Measurements from ENCODE around the gene CIB4. TPM values are rescaled to one million over a fixed set of nuclear protein-coding genes. Genes with fewer than 3 reads are reported as not detected.

Gene CIB4
- polyA plus RNA-seq, 3 donors from 2014 or later: not detected

DNA sequence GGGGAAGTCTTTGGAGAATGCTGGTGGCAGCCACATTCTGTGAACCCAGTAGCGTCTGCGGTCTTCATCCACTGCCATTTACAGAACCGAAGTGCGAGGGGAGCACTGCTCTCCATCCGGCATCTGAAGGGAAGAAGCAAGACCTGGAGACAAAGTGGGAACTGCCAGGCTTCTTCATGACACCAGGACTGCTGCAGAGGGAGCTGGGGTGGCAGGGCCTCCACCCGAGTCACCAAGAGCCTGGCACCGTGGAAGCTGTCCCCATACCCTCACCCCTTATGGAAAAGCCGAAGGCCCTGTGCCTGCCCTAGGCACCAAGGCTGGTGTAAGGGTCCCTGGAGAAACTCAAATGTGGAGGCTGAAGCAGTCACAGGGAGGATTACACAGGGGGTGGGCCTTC lies 79.8 kb downstream of the CIB4 start:
- Mint-ChIP-seq H3K27me3 (ENCODE audit: low read depth in 3 of 3) (peaks cover 13 to 22% (median 19%) of the 10 kb centered on the region in 3 donors), H3K9me3 (no peaks in the 10 kb centered on the region), H3K4me1 (peaks cover 1 to 6% of the 10 kb centered on the region in 2 donors), H3K4me3 (no peak overlapping the region), H3K36me3 (no peaks in the 10 kb centered on the region), H3K27ac (no peak overlapping the region)
- DNase-seq: no peak

DNA sequence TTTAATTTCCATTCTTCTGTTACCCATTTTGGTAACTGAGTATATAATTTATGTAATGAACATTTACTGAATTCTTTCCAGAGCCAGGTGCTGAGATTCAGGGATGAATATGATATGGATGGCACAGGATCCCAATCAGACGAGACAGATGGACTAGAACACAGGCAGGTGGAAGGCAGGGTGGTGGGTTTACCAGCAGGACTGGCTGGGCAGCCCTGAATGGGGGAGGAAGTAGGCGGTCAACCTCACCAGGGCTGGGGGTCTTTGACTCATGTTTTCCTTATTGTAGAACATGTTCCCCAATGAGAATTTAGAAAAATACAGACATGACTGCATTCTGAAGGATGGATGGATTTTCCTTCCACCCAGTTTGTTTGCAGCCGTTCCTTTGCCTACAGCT lies 80.3 kb downstream of the CIB4 start:
- Mint-ChIP-seq H3K27me3 (ENCODE audit: low read depth in 3 of 3) (peaks cover 13 to 22% (median 19%) of the 10 kb centered on the region in 3 donors), H3K36me3 (no peaks in the 10 kb centered on the region), H3K9me3 (no peaks in the 10 kb centered on the region), H3K27ac (no peak overlapping the region), H3K4me1 (peaks cover 1 to 6% of the 10 kb centered on the region in 2 donors), H3K4me3 (no peak overlapping the region)
- DNase-seq: no peak

DNA sequence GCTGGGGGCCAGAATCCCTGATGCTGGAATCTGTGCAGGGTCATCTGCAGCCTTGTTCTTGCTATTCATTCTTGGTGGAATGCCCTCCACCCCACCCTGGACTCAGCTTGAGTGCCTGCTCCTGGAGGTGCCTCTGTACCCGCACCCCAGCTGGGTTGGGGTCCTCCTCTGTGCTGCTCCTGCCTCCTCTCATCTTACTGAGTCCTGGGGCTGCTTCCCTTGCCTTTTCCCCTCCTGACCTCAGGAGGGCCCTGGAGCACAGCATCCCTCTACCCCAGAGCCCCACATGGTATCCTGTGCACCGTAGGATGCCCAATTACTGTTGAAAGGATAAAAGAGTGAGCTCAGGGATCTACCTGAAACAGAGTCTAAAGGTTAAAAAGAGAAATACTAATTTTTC lies 81.6 kb downstream of the CIB4 start:
- Mint-ChIP-seq H3K4me1 (peaks cover 1 to 6% of the 10 kb centered on the region in 2 donors), H3K36me3 (no peaks in the 10 kb centered on the region), H3K27ac (no peak overlapping the region), H3K27me3 (ENCODE audit: low read depth in 3 of 3) (peaks cover 13 to 20% (median 17%) of the 10 kb centered on the region in 3 donors), H3K9me3 (no peaks in the 10 kb centered on the region), H3K4me3 (no peak overlapping the region)
- DNase-seq: no peak

DNA sequence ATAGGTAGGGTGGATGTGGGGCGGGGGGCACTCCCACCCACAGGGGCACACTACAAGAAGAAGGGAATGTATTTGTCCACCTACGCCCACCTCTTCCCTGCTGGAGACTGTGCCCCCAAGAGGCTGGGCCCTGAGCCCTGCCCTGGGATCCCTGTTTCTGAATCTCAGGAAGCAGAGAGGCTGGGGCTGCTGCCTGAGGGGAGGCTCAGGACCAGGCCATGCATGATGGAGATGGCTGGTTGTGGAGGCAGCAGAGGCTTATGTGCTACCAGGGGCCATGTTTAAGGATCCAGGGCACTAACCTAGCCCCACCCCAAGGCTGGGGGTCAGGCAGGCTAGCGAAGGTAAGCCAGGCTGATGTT lies 82.1 kb downstream of the CIB4 start:
- no peak for DNase-seq
- H3K9me3 Mint-ChIP-seq: no peaks in the 10 kb centered on the region
- peaks cover 13 to 20% (median 16%) of the 10 kb centered on the region in 3 donors for H3K27me3 Mint-ChIP-seq (ENCODE audit: low read depth in 3 of 3)
- no peaks in the 10 kb centered on the region for H3K36me3 Mint-ChIP-seq
- peaks cover 1 to 6% of the 10 kb centered on the region in 2 donors for H3K4me1 Mint-ChIP-seq
- no peak overlapping the region for H3K4me3 Mint-ChIP-seq
- H3K27ac Mint-ChIP-seq: no peak overlapping the region

DNA sequence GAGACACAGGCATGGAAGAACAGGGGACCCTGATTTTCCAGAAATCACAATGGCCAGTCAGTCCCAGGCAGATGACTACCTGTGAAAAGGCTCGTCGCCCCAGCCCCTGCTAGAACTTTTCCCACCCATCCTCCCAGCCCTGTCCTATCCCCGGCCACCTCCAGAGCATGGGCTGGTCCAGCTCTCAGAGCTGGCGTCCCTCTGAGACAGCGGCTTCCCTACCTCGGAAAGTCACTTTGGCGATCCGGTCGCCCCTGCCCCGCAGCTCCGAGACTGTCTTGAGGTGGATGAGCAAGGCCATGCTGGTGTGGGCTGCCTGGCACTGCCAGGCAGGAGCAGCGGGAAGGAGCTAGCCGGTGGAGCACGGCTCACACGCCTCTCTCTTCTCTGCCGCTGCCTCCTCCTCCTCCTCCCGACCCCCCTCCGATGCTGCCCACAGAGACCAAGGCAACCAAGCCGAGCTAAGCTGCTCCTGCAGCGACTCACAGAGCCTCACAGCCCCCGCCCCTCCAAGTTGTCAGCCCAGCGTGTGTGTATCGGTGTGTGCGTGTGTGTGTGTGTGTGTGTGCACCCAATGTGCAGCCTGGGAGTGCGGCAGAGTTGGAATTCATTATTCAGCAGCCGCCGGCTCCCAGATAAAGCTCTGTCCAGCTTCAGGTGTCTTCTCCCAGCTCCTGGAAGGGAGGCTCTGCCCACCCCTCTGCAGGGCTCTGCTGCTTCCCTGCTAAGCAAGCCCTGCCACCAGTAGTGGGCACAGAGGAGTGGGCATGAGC lies 82.7 kb downstream of the CIB4 start:
- Mint-ChIP-seq H3K36me3 (no peaks in the 10 kb centered on the region), H3K27me3 (ENCODE audit: low read depth in 3 of 3) (peaks cover 11 to 20% (median 16%) of the 10 kb centered on the region in 3 donors), H3K9me3 (no peaks in the 10 kb centered on the region), H3K4me3 (no peak overlapping the region), H3K4me1 (peaks cover 1 to 6% of the 10 kb centered on the region in 2 donors), H3K27ac (no peak overlapping the region)
- DNase-seq: no peak

DNA sequence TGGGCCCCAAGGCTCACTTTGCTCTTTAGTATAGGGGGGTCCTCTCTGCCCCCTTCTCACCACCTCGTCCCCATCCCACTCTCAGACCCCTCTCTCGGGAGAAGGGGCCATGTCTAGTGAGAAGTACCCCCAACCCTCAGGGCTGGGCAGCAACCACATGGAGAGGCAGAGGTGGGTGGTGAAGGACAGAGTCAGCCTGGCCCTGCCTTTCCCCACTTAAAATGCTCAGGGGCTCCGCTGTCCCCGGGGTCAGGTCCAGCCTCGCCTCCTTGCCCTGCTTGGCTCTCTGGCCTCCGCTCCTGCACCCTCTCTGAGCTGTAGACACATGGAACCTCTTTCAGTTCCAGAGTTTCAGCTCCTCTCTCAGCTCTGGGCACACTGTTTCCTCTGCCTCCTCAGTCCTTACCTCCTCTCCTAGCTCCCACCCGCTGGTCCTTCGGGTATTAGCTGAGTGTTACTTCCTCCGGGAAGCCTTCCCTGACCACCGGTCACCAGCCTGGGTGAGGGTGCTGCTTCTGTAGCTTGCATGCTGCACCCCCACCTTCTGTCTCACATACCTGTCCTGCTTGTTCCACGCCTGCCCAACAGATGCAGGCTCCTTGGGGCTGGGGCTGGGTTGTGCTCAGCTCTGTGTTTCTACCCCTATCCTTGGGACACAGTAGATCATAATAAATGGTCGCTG lies 83.8 kb downstream of the CIB4 start:
- DNase-seq: no peak
- Mint-ChIP-seq H3K4me1 (peaks cover 0 to 1% of the 10 kb centered on the region in 2 donors), H3K9me3 (no peaks in the 10 kb centered on the region), H3K27ac (no peak overlapping the region), H3K4me3 (no peak overlapping the region), H3K27me3 (ENCODE audit: low read depth in 3 of 3) (peaks cover 9 to 13% (median 11%) of the 10 kb centered on the region in 3 donors), H3K36me3 (no peaks in the 10 kb centered on the region)

DNA sequence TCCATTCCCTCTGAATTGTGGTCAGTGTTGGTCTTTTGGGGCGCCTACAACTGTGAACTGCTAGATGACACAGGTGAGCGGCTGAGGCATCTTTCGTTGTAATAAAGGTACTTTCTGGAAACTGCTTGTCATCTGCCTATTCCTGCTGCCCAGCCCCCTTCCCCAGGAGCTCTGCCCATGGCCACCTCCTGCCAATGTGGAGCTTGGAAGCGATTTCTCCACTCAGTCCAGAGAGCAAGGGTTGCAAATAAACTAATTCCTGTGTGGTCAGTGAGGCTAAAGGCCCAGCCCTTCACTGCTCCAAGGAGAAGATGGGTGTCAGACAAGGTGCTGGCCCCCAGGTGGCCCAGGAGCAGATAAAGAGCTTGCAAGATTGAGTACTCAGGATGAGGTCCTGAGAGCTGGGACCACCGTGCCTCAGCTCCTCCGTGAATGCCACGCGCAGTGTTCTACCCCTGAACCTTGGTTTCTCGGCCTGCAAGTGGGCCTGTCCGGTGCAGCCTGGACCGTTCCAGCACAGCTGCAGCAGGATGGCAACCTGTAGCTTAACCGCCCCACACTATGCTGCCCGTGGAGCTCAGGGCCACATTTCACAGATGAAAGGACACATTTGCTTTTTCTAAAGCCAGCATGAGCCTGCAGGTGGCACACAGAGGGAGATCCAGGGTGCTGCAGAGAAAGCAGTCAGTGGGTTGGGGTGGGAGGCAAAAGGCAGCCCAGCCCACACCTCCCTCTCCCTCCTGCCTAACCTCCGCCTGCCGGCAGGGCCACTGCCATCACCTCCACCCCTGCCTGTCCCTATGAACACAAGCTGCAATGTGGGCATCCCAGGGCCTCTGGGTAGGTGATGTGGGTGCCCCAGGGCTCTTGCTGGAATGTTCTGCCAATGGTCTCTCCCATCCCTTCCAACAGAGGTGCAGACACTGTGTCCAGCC lies 84.6 kb downstream of the CIB4 start:
- peaks cover 10 to 11% (median 10%) of the 10 kb centered on the region in 3 donors for H3K27me3 Mint-ChIP-seq (ENCODE audit: low read depth in 3 of 3)
- no peak overlapping the region for H3K4me3 Mint-ChIP-seq

DNA sequence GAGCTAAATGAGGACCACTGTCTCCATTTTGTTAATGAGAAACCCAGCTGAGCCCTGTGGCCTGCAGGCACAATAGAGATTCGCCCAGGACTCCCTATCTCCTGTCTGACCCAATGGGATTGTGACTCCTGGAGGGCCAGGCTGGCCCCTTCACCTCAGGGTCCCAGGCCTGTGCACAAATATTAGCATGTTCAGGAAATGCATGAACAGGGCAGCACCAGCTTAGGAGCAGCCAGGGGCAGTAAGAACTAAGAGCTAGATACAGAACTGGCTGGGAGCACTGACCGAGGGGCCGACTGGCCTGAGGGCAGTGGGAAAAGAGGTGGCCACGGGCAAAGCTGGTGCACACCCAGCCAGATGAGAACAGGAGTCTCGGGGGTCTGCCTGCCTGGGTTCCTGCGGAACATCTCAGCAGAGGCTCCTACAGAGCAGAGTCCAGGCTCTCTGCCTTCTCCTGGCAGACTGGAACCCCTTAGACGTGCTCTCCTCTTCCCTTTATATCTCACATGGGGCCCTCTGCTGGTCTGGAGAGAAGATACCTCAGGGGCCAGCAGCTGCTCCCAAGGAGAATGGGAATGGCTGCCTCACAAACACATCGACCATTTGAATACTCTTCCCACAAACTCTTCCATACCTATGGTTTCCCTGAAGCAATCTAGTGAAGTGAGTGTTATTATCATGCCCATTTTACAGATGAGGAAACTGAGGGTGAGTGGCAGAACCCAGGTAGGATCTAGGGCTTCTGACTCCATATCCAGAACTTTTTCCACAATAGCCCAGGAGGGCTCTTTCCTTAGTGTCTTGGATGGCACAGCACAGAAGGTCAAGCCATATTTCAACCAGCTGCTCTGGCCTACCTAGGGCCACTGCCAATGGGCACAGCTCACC lies 85.7 kb downstream of the CIB4 start:
- H3K9me3 Mint-ChIP-seq: no peaks in the 10 kb centered on the region
- DNase-seq: no peak
- H3K27me3 Mint-ChIP-seq (ENCODE audit: low read depth in 3 of 3): peaks cover 8 to 15% (median 10%) of the 10 kb centered on the region in 3 donors
- H3K4me1 Mint-ChIP-seq: no peaks in the 10 kb centered on the region
- H3K4me3 Mint-ChIP-seq: no peak overlapping the region
- H3K27ac Mint-ChIP-seq: no peak overlapping the region
- H3K36me3 Mint-ChIP-seq: no peaks in the 10 kb centered on the region

More for the DNA sequence above, 84.6 kb downstream of the CIB4 start:
- H3K36me3 Mint-ChIP-seq: no peaks in the 10 kb centered on the region
- DNase-seq: no peak
- H3K27ac Mint-ChIP-seq: no peak overlapping the region
- H3K9me3 Mint-ChIP-seq: no peaks in the 10 kb centered on the region
- H3K4me1 Mint-ChIP-seq: no peaks in the 10 kb centered on the region

DNA sequence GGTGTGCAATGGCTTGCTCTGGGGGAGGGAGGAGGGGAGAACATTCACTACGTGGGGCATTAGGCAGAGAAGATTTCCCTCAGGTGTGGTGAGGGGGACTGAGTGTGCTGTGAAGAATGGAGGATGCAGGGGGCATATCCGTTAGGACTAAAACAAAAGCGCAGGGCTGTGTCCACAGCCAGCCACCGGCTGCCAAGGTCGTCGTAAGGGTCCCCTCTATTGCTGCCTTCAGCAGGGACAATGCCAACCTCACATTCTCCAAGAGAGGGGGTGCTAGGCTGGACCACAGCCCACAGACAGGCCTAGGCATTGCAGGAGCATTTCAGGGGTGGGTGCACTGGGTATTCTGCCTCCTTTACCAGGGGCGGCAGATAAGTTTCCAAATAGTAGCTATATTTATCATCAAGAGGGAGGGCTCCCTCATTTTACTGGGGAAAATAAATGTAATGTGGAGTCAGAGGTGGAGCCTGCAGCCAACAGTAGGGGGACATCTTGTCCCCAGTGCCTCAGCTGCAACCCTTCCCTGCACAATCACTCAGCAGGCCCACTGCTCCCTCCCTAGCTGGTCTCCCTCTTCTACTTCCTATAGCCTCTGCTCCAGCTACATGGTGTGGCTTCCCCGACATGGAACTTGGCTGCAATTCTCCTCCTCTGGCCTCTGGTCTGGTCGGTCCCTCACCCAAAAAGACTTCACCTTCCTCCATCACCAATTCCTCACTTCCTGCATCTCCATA lies 88.4 kb downstream of the CIB4 start:
- H3K36me3 Mint-ChIP-seq: no peaks in the 10 kb centered on the region
- no peaks in the 10 kb centered on the region for H3K9me3 Mint-ChIP-seq
- H3K4me1 Mint-ChIP-seq: no peaks in the 10 kb centered on the region
- H3K27me3 Mint-ChIP-seq (ENCODE audit: low read depth in 3 of 3): peaks cover 4 to 7% (median 6%) of the 10 kb centered on the region in 3 donors
- no peak overlapping the region for H3K27ac Mint-ChIP-seq
- H3K4me3 Mint-ChIP-seq: no peak overlapping the region
- DNase-seq: no peak

DNA sequence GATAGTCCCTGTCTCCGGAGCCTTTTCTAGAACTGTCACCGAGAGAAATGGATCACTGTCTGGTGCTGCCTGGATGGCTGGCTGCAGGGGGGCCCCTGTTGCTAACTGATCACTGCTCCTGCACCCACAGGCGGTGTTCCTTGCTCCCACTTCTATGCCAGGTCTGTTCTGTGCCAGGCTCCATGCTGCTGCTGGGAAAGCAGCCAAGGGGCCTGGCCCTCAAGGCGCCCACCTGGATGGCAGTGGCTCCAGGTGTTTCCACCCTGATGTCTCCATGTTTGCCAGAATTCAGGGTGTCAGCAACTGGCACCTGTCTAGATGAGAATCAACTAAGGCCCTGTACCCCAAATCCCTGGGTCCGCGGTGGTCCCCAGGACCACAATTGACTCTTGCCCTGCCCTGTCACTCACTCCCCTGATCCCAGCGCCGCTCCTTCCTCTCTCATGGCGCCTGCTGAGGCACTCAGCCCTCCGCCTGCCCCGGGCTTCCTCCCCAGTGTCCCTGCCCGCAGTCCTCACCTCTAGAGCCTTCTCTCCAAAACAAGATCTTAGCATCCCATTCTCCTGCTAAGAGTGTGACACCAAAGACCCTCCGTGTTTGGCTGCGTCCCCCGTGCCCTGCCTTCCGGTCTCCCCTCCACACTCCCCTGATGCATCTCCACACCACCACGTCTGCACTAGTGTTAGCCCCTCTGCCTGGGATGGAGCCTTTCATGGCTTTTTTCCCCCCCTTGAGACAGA lies 90.7 kb downstream of the CIB4 start:
- H3K27ac Mint-ChIP-seq: no peak overlapping the region
- peaks cover 3 to 9% (median 7%) of the 10 kb centered on the region in 3 donors for H3K27me3 Mint-ChIP-seq (ENCODE audit: low read depth in 3 of 3)
- DNase-seq: no peak
- H3K9me3 Mint-ChIP-seq: no peaks in the 10 kb centered on the region
- H3K4me1 Mint-ChIP-seq: no peaks in the 10 kb centered on the region
- no peak overlapping the region for H3K4me3 Mint-ChIP-seq
- no peaks in the 10 kb centered on the region for H3K36me3 Mint-ChIP-seq

DNA sequence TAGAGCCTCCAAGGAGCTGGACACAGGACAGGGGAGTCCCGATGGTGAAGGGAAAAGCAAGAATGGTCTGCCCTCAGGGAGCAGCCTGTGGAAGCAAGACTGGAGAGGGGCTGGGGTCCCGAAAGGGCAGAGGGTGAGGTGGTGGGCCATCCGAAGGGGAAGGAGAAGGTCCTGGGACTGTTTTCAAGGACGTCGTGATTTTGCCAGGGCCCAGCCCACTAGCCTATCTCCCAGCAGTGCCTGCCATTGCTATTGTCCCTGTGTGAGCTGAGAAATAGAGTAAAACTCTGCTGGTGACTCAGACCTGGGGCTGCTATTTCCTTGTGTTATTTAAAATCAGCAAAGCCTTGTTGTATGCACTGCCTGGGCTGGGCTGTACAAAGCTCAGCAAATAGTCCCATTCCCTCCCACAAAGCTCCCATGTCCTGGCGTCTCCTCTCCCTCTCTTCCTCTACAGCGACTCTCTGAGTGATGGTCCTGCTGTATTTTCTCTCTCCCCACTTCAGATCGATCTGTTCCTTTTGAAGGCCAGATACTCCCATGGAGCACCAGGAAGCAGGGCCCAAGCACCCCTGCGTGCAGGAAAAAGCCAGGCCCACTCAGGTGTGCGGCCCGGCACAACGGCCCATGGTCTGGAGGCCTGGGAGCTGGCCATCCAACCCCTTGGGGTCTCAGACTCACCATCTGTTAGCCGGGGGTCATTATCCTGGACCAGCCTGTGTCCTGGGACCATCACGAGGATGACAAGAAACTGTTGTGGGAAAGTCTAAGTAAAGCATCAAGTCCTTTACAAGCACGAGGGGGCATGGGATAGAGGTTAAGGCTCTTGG lies 98.3 kb downstream of the CIB4 start:
- Mint-ChIP-seq H3K27me3 (ENCODE audit: low read depth in 3 of 3) (peaks cover 2 to 5% (median 2%) of the 10 kb centered on the region in 3 donors), H3K9me3 (no peaks in the 10 kb centered on the region), H3K4me1 (no peaks in the 10 kb centered on the region), H3K27ac (no peak overlapping the region), H3K4me3 (no peak overlapping the region), H3K36me3 (no peaks in the 10 kb centered on the region)
- DNase-seq: no peak

DNA sequence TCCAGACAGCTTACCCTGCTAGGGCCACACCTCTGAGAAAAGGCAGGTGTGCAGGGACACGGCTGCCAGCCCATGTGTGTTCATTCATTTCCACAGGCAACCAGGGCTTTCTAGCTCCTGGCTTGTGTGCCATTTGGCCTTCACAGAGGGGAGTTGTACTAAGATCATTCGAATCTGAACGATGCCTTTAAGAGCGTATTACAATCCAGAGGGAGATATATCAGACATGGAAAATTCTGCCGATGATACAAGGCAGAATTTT lies 99.0 kb downstream of the CIB4 start:
- Mint-ChIP-seq H3K4me3 (no peak overlapping the region), H3K4me1 (no peaks in the 10 kb centered on the region)

More for the DNA sequence above, 99.0 kb downstream of the CIB4 start:
- DNase-seq: no peak
- peaks cover 2 to 5% (median 2%) of the 10 kb centered on the region in 3 donors for H3K27me3 Mint-ChIP-seq (ENCODE audit: low read depth in 3 of 3)
- H3K9me3 Mint-ChIP-seq: no peaks in the 10 kb centered on the region
- no peak overlapping the region for H3K27ac Mint-ChIP-seq
- no peaks in the 10 kb centered on the region for H3K36me3 Mint-ChIP-seq

Data from immature natural killer cell (primary cell).